Hematopoietic multipotent progenitor cell treated with erythropoietin and hydrocortisone succinate and interleukin-3 and kit ligand, for 15 days (in vitro differentiated cells): ENCODE results near the gene MAP6.
A peak's percentile ranks its signal among the peaks of the same experiment; 100 is the strongest.

ENCODE experiments used
- DNase-seq: peaks from one replicate; pipeline ENCODE4 v3.0.0-alpha.2; 2015; ENCODE audit warnings: low spot score

Gene MAP6

DNA sequence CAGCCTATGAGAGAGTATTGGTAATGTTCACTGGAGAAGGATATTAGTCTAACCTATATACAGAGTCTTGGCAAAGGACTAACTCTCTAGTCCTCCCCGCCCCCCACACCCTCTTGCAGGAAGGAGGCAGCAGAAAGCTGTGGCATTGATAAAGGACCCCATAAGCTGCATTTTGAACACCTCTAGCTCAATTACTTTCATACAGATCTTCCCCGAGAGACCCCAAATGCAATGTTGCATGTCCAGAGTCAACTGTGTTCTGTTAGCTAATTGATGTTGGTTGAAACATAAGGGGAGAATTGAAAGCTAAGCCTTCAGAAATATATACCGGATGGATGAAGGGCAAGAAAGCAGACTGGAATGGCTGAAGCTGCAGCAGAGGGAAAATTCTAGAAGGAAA lies 2.8 kb downstream of the MAP6 start:
- DNase-seq: no peak

DNA sequence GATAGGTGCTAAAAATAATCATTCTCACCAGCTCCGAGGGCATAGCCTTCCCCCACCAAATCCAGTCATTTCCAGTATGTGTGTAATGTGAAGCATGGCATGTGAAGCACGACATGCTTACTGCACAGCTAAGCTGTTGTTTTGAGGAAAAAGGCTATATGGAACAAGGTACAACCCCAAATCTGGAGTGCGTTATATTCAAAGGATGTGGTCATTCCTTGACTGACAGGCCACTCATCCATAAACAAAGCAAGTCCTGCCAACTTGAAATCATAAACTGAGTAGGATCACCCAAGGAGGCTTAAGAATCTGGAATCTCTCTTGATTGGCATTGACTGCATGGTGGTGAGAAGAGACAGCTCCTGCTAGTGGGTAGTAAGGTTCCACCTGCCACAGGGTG lies 3.7 kb downstream of the MAP6 start:
- DNase-seq: no peak

DNA sequence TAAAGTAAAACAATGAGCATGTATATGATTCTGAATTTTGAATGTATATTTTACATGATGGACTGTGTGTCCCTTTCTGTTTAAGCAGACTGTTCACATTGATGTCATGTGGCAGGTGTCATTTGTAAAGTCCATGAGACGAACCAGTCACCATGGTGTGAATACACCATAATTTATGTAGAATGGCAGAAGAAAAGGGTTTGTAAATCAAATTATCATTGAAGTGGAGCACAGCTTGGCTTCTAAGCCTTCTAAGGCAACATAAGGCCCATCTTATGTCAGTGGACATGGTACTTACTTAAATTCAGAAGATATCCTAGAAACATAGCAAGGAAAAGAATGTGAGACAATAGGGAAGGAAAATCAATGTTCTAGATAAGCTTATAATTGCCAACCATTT lies 4.4 kb downstream of the MAP6 start:
- no peak for DNase-seq

DNA sequence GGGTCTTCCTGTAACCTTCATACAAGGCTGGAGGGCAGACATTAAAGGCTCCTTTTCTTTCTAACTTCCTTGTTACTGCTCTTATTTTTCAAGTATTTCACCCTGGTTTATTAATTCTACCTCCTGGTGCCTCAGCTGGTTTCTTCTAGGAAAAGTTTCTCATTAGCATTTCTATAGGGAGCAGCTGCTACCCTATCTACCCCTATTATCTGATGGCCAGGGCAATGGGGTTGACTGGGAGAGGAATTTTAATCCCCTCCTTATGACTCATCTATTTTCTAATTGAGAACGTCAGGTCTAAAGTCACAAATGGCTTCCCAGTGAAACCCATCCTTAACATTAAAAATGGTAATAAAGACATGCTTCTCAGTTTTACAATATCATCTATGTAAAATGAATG lies 5.0 kb downstream of the MAP6 start:
- DNase-seq: no peak

DNA sequence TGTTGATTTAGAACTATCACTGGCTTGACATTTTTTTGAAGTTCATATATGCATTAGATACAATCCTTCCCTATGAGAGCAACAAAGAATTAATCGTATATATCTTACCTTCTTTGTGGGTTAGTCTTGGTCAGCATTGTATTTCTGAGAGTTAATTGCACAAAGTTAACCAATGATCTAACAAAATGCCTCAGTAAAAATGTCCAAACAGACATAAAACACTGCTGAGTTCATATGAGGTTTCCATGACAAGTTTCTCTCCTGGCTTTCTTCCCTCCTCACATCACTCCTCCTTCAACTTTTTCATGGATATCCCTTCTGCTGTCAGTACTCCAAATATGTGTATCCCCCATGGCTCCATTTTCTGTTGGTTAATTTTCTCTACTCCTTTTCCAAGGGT lies 9.0 kb downstream of the MAP6 start:
- DNase-seq: no peak

DNA sequence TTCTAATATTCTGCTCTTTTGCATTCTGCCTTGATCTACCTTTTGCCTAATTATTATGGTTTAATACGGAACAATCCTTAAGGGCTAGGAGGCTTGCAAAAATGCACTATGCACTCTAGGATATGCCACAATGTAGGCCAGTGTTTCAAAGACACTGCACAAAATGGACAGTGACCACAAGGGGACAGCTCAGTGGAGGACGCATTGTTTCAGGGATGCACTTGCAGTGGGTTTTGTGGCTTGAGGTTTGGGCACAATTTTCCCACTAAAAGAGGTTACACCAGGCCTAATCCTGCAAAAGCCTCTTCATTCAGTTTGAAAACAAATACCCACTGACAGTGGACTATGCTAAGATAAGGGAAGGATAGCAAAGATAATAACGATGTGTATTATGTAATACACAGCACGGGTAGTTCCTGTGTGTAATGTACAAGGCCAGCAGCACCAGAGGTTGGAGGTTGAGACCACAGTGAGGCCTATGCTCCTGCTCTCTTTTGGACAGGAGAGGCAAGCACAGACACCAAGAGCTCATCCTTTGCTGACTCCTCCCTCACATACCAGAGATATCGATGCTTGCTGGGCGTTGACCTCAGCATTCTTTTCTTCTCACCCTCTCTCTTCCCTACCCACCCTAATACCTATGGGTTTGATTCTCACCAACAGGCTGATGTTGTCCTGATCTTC lies 12.7 kb downstream of the MAP6 start:
- no peak for DNase-seq

DNA sequence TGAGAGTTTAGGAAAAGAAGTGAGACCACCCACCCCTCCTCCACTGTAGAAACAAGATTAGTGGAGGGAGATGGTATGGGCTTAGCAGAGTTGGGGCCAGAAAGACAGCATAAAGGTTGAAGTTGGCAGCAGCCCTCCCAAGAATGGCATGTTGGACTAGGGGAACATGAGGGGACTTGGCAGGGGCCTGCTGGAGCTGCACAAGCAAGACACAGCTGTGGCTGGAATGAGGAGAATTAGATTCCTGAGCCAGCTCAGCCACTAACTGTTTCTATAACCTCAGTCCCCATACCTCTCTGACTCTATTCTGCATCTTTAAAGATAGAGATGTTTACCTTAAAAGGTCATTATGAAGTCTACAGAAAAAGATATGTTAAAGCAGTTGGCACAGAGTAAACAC lies 13.2 kb downstream of the MAP6 start:
- no peak for DNase-seq

DNA sequence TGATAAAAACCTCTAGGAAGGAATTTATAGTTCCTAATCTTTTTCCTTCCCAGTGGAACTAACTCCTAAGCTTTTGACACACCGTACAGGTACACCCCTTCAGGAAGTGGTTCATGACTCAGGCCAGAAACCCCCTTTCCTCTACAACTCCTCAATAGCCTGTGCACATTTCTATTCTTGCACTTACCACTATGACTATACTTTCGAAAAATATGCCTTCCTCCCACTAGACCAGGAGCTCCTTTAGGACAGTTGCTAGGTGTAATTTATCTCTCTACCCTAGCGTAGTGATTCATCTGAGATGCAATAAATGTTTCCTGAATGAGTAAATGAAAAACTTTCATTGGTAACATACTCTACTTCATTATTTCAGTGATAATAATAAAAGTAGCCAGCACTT lies 14.5 kb downstream of the MAP6 start:
- DNase-seq: no peak

DNA sequence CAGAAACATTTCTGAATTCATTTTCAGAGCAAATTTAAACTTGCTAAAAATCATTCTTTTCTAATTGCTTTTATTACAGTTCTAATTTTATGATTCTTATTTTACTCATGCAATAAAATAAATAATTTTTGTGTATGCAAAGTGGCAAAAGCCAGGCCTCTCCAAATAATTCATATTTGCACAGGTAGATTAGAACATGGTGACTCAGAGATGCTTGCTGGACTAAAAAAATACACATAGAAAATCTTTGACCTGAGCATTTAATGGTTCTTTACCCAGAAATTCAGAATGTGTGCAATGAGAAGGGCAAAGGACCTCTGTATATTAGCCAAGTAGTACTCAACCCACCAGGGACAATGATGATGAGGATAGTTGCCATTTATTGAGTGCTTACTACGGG lies 15.3 kb downstream of the MAP6 start:
- no peak for DNase-seq

DNA sequence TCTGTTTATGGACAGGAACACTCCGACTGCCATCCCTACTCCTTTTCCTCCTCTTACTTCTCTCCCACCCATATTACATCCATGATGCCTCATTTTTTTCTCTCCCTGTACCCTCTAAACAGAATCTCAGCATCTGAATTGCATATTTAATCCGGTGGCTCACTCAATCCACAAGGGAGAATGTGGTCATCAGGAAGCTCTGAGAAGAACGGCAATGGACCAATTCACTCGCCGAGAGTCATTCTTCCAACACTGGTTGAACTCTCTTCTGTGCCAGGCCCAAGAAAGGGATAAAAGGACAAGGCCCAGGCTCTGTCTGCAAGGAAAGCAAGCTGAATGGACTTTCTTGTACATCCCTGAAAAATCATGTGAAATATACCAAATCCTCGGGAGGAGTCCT lies 15.9 kb downstream of the MAP6 start:
- no peak for DNase-seq

DNA sequence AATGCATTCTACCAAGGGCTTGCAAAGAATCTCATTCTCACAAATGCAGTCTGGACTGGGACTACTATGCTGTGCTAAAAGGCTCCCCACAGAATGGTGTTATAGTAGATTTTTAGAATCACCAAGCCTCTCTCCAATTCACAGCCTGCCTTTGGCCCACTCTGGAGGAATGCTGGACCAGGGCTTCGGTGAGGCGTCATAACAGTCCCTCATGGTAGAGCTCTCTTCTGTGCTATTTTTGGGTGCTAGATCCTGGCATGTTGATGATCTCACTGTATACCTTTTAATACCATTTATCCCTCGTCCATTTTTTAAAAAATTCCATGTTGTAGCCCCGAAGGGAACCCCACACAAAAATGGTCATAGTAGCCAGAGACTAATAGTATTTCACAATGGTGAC lies 17.6 kb downstream of the MAP6 start:
- no peak for DNase-seq

DNA sequence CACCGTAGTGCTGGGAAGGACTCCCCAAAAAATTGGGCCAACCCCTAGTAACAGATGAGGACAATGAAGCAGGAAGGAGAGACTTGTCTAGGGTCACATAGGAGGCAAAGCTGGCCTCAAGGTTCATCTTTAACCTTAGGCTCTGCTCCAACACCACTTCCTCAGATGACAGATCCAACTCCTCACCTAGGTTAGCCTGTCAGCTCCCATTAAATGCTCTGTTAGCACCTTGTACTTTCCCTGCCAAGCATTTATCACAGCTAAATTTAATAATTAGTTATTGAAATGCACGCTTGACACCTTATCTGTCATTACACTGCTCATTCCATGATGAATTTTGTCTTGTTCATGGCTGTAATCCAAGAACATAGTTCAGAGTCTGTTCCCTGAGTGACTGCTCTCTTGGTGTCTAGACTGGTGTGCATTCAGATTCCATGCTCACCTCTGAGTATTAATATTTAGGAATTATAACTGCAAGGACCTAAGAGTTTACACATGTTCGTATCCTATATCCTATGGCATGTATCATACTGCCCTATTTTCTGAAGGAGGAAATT lies 18.6 kb downstream of the MAP6 start:
- no peak for DNase-seq

DNA sequence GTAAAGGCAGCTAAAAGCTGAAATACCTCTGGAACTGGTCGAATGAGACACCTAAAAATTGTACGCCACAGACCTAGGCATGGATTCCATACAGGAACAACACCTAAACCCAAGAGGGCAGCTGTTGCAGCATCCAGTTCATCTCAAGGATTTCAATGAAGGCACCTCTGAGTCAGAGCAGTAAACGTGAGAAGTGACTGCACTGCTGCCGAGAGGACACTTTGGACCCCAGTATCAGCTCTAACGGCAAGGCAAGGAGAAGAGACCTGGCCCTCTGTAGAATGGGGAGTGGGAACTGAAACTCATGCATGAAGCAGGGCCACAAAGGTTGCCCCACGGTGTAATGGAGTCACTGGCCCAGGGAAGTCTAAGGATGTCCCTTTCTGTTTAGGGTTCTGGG lies 23.9 kb downstream of the MAP6 start:
- DNase-seq: no peak

DNA sequence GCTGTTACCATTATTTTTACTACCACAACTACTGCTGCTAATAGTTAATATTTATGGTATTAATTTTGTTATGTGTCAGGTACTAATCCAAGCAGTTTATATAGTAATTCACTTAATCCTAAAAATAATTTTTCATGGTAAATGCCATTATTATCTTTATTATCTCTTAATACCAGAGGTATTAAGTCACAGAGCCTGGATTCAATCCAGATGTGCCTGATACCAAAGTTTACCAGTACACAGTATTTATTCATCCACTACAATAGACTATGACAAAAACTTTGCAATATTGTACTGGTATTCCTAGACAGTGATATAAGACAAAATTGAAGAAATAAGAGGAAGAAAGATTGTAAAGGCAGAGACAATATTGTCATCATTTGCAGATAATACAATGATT lies 24.5 kb downstream of the MAP6 start:
- no peak for DNase-seq

DNA sequence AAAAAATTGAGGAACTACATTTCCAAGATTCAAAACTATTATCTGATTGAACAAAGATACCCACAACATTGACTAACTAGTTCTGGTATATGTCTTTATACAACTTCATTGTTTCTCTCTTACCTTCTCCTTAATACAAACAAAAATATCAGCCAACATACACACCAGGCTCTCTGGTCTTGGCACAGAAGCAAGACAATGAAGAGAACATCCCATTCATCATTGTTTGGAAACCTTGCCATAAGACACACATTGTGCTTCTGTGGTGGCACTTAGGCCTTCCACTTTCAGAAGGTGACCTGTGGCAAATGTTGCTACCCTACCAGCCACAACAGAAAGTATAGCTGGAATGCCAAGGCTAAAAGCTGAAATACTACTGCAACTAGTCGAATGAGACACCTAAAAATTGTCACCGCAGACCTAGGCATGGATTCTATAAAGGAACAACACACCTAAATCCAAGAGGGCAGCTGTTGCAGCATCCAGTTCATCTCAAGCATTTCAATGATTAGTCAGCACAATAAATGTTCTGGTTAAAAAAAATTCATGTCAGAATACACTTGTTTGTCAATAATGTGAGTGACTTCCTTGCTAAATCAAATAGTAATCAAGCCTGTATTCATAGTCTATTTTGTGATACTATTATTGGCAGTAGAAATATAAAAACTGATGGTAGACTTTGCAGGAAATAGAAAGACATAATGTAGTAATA lies 26.3 kb downstream of the MAP6 start:
- no peak for DNase-seq

DNA sequence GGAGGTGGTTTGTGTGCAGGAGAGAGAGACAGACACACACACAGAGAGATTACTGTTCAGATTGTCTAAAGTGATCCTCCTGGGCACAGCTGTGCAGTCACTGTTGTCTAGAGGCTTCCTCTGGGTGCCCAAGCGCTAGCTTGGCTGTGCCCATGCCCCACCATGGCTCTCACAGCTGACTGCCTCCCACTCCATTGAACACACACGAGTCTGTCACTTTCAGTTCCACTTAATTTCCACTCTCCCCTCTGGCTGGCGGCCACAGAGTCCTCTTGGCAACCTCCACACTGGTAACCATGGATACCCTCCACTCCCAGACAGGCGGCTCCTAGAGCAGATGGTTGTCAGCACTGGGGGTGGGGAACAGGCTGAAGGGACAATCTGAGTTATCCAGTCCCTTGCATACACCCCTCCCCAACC lies 29.1 kb downstream of the MAP6 start:
- DNase-seq: peak; percentile 53

DNA sequence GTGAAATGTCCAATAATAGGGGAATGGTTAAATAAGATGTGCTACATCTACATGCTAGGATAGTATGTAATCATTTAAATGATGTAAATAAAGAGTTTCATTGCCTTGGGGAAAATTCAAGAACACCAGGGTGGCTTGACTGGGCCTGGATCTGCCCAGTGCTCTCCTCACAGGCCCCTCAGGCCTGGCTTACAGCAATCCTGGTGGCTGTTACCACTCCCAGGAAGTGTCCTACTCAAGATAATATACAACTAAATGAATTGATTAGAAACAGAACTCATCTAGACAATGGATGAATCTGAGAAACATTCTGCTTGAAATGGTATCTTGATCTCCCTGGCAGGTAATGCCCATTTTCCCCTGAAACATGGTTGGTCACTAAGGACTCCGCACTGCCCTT lies 30.8 kb downstream of the MAP6 start:
- no peak for DNase-seq

DNA sequence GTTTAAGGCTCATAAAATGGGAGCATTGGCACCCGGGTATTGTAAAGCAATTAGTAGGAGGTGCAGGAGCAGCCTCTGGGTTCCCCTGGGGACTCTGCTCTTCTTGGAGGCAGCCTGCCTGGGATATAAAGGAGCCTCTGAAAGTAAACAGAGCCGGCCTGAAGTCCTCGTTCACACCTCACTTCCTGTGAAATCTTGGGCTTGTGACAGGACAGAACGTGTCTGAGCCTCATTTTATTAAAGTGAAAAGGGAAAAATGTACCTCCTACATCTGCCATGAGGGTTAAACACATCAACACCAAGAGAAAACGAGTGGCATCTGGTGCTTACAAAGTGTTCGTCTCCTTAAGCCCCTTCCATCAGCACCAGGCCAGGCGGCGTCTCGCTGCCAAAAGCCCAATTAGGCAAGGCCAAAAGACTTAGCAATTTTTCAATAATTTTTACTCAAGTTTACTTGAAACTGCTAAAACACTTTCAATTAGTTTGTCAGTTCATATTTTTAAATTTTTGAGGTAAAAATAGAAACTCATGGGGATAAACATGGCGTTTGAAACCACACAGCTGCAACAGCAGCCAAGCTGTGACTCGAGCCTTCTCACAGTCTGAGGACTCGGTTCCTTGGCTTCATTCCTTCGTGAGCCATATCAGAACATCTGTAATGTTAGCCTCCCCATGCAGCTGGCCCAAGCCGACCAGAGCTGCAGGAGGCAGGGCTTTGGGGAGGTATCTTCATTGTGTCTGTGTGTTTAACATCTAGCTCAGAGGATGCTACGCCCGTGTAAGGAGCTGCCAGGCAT lies 33.6 kb downstream of the MAP6 start:
- DNase-seq: peak; percentile 24

DNA sequence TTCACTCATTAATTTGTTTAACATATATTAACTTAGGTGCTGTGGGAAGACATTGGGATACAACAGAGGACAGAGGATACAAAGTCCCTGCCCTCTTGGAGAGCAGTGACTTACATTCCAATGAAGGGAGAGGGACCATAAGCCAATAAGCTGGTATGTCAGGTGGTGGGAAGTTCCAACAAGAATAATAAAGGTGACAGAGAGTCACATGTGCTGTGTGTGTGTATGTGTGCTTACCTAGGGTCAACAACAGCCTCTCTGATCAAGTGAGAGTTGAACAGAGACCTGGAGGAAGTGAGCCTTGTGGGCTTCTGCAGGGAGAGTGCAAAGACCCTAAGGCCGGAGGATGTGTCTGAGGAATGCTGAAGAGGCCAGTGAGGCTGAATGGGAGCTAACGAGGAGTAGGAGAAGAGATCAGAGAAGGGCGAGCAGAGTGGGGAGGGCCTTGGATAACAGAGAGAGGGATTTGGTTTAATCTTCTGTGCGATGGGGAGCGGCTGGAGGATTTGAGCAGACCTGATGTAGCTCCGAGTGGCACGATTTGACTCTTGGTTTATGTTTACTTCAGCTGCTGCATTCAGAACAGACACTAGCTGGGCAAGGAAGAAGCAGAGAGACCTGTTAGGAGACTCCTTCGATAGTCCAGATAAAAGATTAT lies 35.3 kb downstream of the MAP6 start:
- no peak for DNase-seq

DNA sequence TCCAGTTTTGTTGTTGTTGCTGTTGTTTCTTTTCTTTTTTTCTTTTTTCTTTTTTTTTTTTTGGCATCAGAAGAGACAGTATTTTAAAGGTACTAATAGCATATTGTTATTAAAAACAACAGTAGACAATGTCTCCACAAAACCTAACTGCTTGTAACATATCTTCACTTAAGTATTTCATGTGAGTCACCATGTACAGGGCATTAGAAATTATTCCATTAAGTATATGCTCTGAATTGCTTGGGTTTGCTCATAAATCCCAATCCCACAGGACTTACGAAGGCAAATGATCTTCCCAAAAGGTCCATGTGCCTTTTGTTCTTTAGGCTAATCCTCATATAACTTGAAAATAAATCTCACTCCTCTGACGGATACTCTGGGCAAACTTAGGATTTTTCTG lies 35.9 kb downstream of the MAP6 start:
- no peak for DNase-seq

DNA sequence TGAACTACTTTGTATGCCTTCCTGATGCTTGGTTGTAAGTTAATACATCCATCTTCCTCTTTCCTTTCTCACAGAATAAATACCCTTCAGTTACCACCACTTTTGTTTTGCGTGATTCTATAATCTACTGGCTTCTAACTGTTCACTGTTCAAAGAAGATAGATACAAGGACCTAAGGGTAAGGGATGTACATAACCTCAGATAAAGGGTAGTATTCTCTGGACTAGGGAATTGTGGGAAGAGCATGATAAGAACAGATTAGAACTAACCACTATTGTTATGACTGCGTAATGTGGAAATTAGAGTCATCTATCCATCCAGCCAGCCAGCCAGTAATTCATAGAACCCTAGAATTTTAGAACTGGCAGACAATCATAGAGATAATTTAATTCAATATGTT lies 36.4 kb downstream of the MAP6 start:
- DNase-seq: no peak

DNA sequence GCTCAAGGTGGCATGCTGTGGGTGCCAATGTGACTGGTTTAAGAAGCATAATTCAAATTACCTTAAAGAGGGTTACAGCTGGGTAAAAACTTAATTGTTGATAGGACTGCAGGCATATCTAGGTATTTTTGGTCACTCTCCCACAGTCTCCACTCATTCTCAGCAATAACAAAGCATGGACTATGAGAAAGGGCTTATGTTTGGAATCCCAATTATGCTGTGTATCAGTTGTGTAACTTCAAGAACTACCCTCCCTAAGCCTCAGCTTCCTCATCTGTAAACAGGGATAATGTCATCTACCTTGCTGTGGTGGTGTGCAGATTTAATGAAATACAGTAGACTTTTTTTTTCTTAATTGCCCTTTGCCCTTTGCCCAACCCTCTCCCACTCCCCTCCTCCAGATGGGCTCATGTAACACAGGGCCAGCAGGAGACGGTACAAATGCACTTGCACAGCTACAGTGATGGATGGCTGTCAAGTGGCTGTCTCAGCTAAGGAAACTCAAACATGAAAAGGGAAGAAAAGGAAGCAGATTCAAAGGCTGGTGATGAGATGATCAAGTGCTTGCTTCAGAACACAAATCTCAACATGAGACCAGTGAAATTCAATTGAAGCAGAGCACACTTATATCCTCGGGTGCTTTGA lies 37.6 kb downstream of the MAP6 start:
- DNase-seq: no peak
